ENCODE measurements around the gene KRTAP5-9. TPM values are rescaled to one million over a fixed set of nuclear protein-coding genes. Genes with fewer than 3 reads are reported as not detected.

KRTAP5-9 gene
- under 1 TPM in 2 of 6 donors, not detected in 4; 0.24 to 0.26 TPM for total RNA-seq

GRCh38 chr11:71548120-71548519 lies at the start of gene KRTAP5-9:
Gene KRTAP5-9, plus strand, starts transcription at chr11:71548420. Its CDS starts 238 bp downstream, at chr11:71548658.
- Histone ChIP-seq H3K4me3 (no peak within 1 kb of the TSS), H3K27me3 (no peaks in the 10 kb centered on the region), H3K9me3 (no peaks in the 10 kb centered on the region), H3K27ac (no peak within 1 kb of the TSS), H3K36me3 (no peaks in the 10 kb centered on the region), H3K4me1 (no peaks in the 10 kb centered on the region)
- TF ChIP-seq, protein P1, sequence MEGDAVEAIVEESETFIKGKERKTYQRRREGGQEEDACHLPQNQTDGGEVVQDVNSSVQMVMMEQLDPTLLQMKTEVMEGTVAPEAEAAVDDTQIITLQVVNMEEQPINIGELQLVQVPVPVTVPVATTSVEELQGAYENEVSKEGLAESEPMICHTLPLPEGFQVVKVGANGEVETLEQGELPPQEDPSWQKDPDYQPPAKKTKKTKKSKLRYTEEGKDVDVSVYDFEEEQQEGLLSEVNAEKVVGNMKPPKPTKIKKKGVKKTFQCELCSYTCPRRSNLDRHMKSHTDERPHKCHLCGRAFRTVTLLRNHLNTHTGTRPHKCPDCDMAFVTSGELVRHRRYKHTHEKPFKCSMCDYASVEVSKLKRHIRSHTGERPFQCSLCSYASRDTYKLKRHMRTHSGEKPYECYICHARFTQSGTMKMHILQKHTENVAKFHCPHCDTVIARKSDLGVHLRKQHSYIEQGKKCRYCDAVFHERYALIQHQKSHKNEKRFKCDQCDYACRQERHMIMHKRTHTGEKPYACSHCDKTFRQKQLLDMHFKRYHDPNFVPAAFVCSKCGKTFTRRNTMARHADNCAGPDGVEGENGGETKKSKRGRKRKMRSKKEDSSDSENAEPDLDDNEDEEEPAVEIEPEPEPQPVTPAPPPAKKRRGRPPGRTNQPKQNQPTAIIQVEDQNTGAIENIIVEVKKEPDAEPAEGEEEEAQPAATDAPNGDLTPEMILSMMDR (IDR thresholded peaks at IDR 0.05): no peak
- TF ChIP-seq POLR2A (IDR thresholded peaks at IDR 0.05) (no peak), EP300 (IDR thresholded peaks at IDR 0.05) (no peak), POLR2AphosphoS5 (IDR thresholded peaks at IDR 0.05) (no peak)
- 65 to 68% methylated on average over 4 to 5 of the region's 5 CpGs for WGBS, 2 donors
- DNase-seq (no peak), ATAC-seq (ENCODE audit: low FRiP score in 2 of 2) (no peak)

GRCh38 chr11:71499125-71499524 lies 49.1 kb upstream of the KRTAP5-9 start:
- DNase-seq: no peak
- TF ChIP-seq POLR2AphosphoS5 (IDR thresholded peaks at IDR 0.05) (no peak), POLR2A (IDR thresholded peaks at IDR 0.05) (no peak), EP300 (IDR thresholded peaks at IDR 0.05) (no peak)
- TF ChIP-seq, protein P1 (IDR thresholded peaks at IDR 0.05): no peak
- Histone ChIP-seq H3K9me3 (no peaks in the 10 kb centered on the region), H3K27ac (no peak overlapping the region), H3K4me3 (no peak overlapping the region), H3K27me3 (no peaks in the 10 kb centered on the region), H3K4me1 (peaks cover 2 to 8% (median 3%) of the 10 kb centered on the region in 4 donors), H3K36me3 (peaks cover 20 to 87% (median 77%) of the 10 kb centered on the region in 4 donors)
- no peak for ATAC-seq (ENCODE audit: low FRiP score in 2 of 2)
- WGBS, 2 donors: 63 to 65% methylated on average over 13 of the region's 13 CpGs

GRCh38 chr11:71499546-71499945 lies 48.7 kb upstream of the KRTAP5-9 start:
- TF ChIP-seq, protein P1 (IDR thresholded peaks at IDR 0.05): no peak
- no peak for TF ChIP-seq POLR2A (IDR thresholded peaks at IDR 0.05)
- no peak for TF ChIP-seq POLR2AphosphoS5 (IDR thresholded peaks at IDR 0.05)
- no peak for TF ChIP-seq EP300 (IDR thresholded peaks at IDR 0.05)
- H3K4me1 ChIP-seq: peaks cover 3 to 8% (median 6%) of the 10 kb centered on the region in 4 donors
- H3K4me3 ChIP-seq: no peak overlapping the region
- no peak for ATAC-seq (ENCODE audit: low FRiP score in 2 of 2)
- no peaks in the 10 kb centered on the region for H3K9me3 ChIP-seq
- no peaks in the 10 kb centered on the region for H3K27me3 ChIP-seq
- no peak overlapping the region for H3K27ac ChIP-seq
- no peak for DNase-seq
- peaks cover 20 to 87% (median 73%) of the 10 kb centered on the region in 4 donors for H3K36me3 ChIP-seq
- 91 to 94% methylated on average over 6 of the region's 6 CpGs for WGBS, 2 donors

DNA sequence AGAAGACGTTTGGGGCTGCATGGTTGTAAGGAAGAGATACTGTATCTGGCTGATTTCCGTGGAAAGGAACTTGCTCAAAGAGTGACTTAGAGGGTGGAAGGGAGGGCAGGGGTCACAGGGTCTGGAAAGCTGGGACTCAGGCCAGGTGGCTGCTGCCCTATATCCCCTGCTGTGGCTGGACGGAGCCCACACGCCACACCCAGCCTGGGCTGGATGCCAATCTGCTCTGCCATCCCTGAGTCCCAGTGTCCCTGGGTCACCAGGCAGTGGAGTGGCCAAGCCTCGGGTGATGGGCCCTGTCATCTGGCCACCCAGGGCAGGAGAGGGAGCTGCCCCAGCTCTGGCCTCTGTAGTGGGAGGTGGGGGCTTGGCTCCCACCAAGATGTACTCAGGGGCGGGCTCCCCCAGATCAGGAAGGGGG lies 47.6 kb upstream of the KRTAP5-9 start:
- Histone ChIP-seq H3K27ac (no peak overlapping the region), H3K4me1 (peaks cover 3 to 8% (median 6%) of the 10 kb centered on the region in 4 donors), H3K36me3 (peaks cover 17 to 77% (median 65%) of the 10 kb centered on the region in 4 donors), H3K27me3 (no peaks in the 10 kb centered on the region), H3K4me3 (no peak overlapping the region), H3K9me3 (no peaks in the 10 kb centered on the region)
- DNase-seq: peak in 1 of 2 donors; percentile 20
- WGBS, 2 donors: 33 to 63% methylated on average over 4 to 6 of the region's 6 CpGs
- TF ChIP-seq, protein P1 (IDR thresholded peaks at IDR 0.05): no peak
- TF ChIP-seq EP300 (IDR thresholded peaks at IDR 0.05): no peak
- TF ChIP-seq POLR2A (IDR thresholded peaks at IDR 0.05): no peak
- no peak for TF ChIP-seq POLR2AphosphoS5 (IDR thresholded peaks at IDR 0.05)
- ATAC-seq (ENCODE audit: low FRiP score in 2 of 2): no peak

Measured in upper lobe of left lung (tissue), 6 donors.